Embryonic facial prominence (tissue), 1 donor: Measurements from ENCODE around the gene UNC93B1.
A peak's percentile ranks its signal among the peaks of the same experiment; 100 is the strongest.

Source experiments
- DNase-seq: peaks from one replicate; pipeline ENCODE4 v3.0.0-alpha.2; 2016; ENCODE audit errors: extremely low spot score

Gene UNC93B1

GRCh38 chr11:68024508-68024907, 20.6 kb upstream of the UNC93B1 start:
- no peak for DNase-seq

GRCh38 chr11:68022531-68022930, 18.6 kb upstream of the UNC93B1 start:
- DNase-seq = no peak

GRCh38 chr11:68021167-68021787, 17.4 kb upstream of the UNC93B1 start:
- DNase-seq = no peak

- no peak for DNase-seq
These were observed 16.7 kb upstream of the UNC93B1 start for GRCh38 chr11:68020575-68020974.

GRCh38 chr11:68019486-68019885, 15.6 kb upstream of the UNC93B1 start:
- DNase-seq = no peak

- DNase-seq = no peak
These were observed 14.9 kb upstream of the UNC93B1 start for GRCh38 chr11:68018730-68019190.

- DNase-seq = no peak
These were observed 14.3 kb upstream of the UNC93B1 start for GRCh38 chr11:68017980-68018729.

GRCh38 chr11:68016904-68017817, 13.3 kb upstream of the UNC93B1 start:
- no peak for DNase-seq

GRCh38 chr11:68016161-68016903, 12.4 kb upstream of the UNC93B1 start:
- DNase-seq = no peak

- no peak for DNase-seq
These were observed 11.6 kb upstream of the UNC93B1 start for GRCh38 chr11:68015467-68015866.

GRCh38 chr11:68014947-68015447, 11.1 kb upstream of the UNC93B1 start:
- no peak for DNase-seq

GRCh38 chr11:68014157-68014946, 10.5 kb upstream of the UNC93B1 start:
- DNase-seq = no peak

GRCh38 chr11:68013611-68014156, 9.8 kb upstream of the UNC93B1 start:
- DNase-seq = no peak

GRCh38 chr11:68012843-68013610, 9.1 kb upstream of the UNC93B1 start:
- DNase-seq = peak; percentile 66

GRCh38 chr11:68012044-68012842, 8.3 kb upstream of the UNC93B1 start:
- DNase-seq = no peak

GRCh38 chr11:68011051-68011943, 7.4 kb upstream of the UNC93B1 start:
- no peak for DNase-seq
